ENCODE data around the gene NFATC4. TPM values are rescaled to one million over a fixed set of nuclear protein-coding genes. Genes with fewer than 3 reads are reported as not detected.

The NFATC4 gene
- total and polyA plus RNA-seq, 2 donors (not counting 1 experiment from before 2014, with no cell fraction given) = 3.1 to 7.6 TPM

GRCh38 chr14:24355009-24355408 lies 13.0 kb upstream of the NFATC4 start:
- Mint-ChIP-seq H3K27ac (no peak overlapping the region), H3K27me3 (peaks cover 38% of the 10 kb centered on the region), H3K4me1 (no peaks in the 10 kb centered on the region), H3K4me3 (no peak overlapping the region), H3K9me3 (ENCODE audit: insufficient read depth) (no peaks in the 10 kb centered on the region)
- Histone ChIP-seq H3K27ac (ENCODE audit: low read length in 2 of 2) (no peak overlapping the region), H3K9me3 (ENCODE audit: control extremely low read depth in 1 of 3, control insufficient read depth in 2 of 3, insufficient read depth in 1 of 3, low read length in 2 of 3) (peaks cover 0 to 1% (median 0%) of the 10 kb centered on the region in 3 donors), H3K4me2 (replicated peaks; ENCODE audit: low read depth, low read length, poor library complexity, severe bottlenecking) (no peak overlapping the region), H3K27me3 (replicated peaks in 1 of 4; ENCODE audit: control extremely low read depth in 1 of 4, control insufficient read depth in 3 of 4, insufficient read depth in 4 of 4, low read length in 3 of 4) (peaks cover 0 to 34% (median 9%) of the 10 kb centered on the region in 4 experiments), H3K9ac (ENCODE audit: low read length) (no peak overlapping the region), H2AFZ (ENCODE audit: insufficient read depth, low read depth, low read length, poor library complexity, severe bottlenecking) (no peak overlapping the region), H3K4me3 (ENCODE audit: control extremely low read depth in 1 of 5, extremely low read depth in 1 of 5, insufficient read depth in 1 of 5, low read depth in 2 of 5, low read length in 4 of 5) (no peak overlapping the region), H3K4me1 (ENCODE audit: control insufficient read depth in 2 of 2, insufficient read depth in 2 of 2, low read length in 2 of 2) (no peaks in the 10 kb centered on the region), H4K20me1 (ENCODE audit: control insufficient read depth, insufficient read depth, low read length, poor library complexity, severe bottlenecking) (no peaks in the 10 kb centered on the region), H3K36me3 (replicated peaks in 1 of 2; ENCODE audit: control extremely low read depth in 1 of 2, control insufficient read depth in 1 of 2, extremely low read depth in 1 of 2, insufficient read depth in 2 of 2, low read length in 1 of 2) (no peaks in the 10 kb centered on the region), H3K79me2 (ENCODE audit: control insufficient read depth, insufficient read depth, low read length) (no peaks in the 10 kb centered on the region)
- TF ChIP-seq CTCF (IDR thresholded peaks at IDR 0.05) = no peak
- no peak for TF ChIP-seq EZH2 (IDR thresholded peaks at IDR 0.05; ENCODE audit: borderline replicate concordance, insufficient read depth, low read depth, low read length, poor library complexity, severe bottlenecking)
- ChIA-PET CTCF (no interaction called here), POLR2A (interaction anchor here (0.6 kb wide), 1 partner anchor 243 kb away, joined by 5 read pairs; no protein-coding TSS in a partner anchor)
- DNase-seq (no peak), ATAC-seq (ENCODE audit: low read depth) (no peak)
- intact Hi-C loops (cut with micrococcal nuclease) = no loop called here
- 100% methylated on average over 1 of the region's 7 CpGs for WGBS (ENCODE audit: insufficient coverage)

GRCh38 chr14:24356208-24356607 lies 11.8 kb upstream of the NFATC4 start:
- 100% methylated on average over 3 of the region's 4 CpGs for WGBS (ENCODE audit: insufficient coverage)

More at GRCh38 chr14:24356208-24356607, 11.8 kb upstream of the NFATC4 start:
- Histone ChIP-seq H3K4me1 (ENCODE audit: control insufficient read depth in 2 of 2, insufficient read depth in 2 of 2, low read length in 2 of 2) (no peaks in the 10 kb centered on the region), H3K79me2 (ENCODE audit: control insufficient read depth, insufficient read depth, low read length) (no peaks in the 10 kb centered on the region), H4K20me1 (ENCODE audit: control insufficient read depth, insufficient read depth, low read length, poor library complexity, severe bottlenecking) (no peaks in the 10 kb centered on the region), H3K9me3 (ENCODE audit: control extremely low read depth in 1 of 3, control insufficient read depth in 2 of 3, insufficient read depth in 1 of 3, low read length in 2 of 3) (peaks cover 0 to 1% (median 0%) of the 10 kb centered on the region in 3 donors), H2AFZ (ENCODE audit: insufficient read depth, low read depth, low read length, poor library complexity, severe bottlenecking) (no peak overlapping the region), H3K4me3 (ENCODE audit: control extremely low read depth in 1 of 5, extremely low read depth in 1 of 5, insufficient read depth in 1 of 5, low read depth in 2 of 5, low read length in 4 of 5) (no peak overlapping the region), H3K36me3 (replicated peaks in 1 of 2; ENCODE audit: control extremely low read depth in 1 of 2, control insufficient read depth in 1 of 2, extremely low read depth in 1 of 2, insufficient read depth in 2 of 2, low read length in 1 of 2) (no peaks in the 10 kb centered on the region), H3K9ac (ENCODE audit: low read length) (no peak overlapping the region), H3K27ac (ENCODE audit: low read length in 2 of 2) (no peak overlapping the region), H3K4me2 (replicated peaks; ENCODE audit: low read depth, low read length, poor library complexity, severe bottlenecking) (no peak overlapping the region), H3K27me3 (replicated peaks in 1 of 4; ENCODE audit: control extremely low read depth in 1 of 4, control insufficient read depth in 3 of 4, insufficient read depth in 4 of 4, low read length in 3 of 4) (peaks cover 0 to 26% (median 8%) of the 10 kb centered on the region in 4 experiments)
- no peak for DNase-seq
- ChIA-PET CTCF (interaction anchor here (0.6 to 1.4 kb wide), 2 partner anchors 10 to 11 kb away, joined by 3 read pairs; no protein-coding TSS in a partner anchor), POLR2A (interaction anchor here (0.6 kb wide), 1 partner anchor 33 kb away, joined by 4 read pairs; no protein-coding TSS in a partner anchor)
- TF ChIP-seq CTCF (IDR thresholded peaks at IDR 0.05) = no peak
- TF ChIP-seq EZH2 (IDR thresholded peaks at IDR 0.05; ENCODE audit: borderline replicate concordance, insufficient read depth, low read depth, low read length, poor library complexity, severe bottlenecking) = no peak
- ATAC-seq (ENCODE audit: low read depth) = no peak
- H3K4me1 Mint-ChIP-seq = no peaks in the 10 kb centered on the region
- H3K4me3 Mint-ChIP-seq = no peak overlapping the region
- peaks cover 36% of the 10 kb centered on the region for H3K27me3 Mint-ChIP-seq
- H3K27ac Mint-ChIP-seq = no peak overlapping the region
- intact Hi-C loops (cut with micrococcal nuclease) = no loop called here
- no peaks in the 10 kb centered on the region for H3K9me3 Mint-ChIP-seq (ENCODE audit: insufficient read depth)

Measured in B cell (primary cell).